GM23338 (cell line): Measurements from ENCODE around the gene MICAL2.

ENCODE experiments used
- CREB1 ChIP-seq: fragments of 250-450 bp; sonication (Bioruptor Pico); IDR thresholded peaks from 2 replicates; pipeline ENCODE4 v1.5.0; 2020; ENCODE audit warnings: low read depth, mild to moderate bottlenecking, moderate library complexity
- EZH2 ChIP-seq: fragments of 200-600 bp; sonication (generic); IDR thresholded peaks from one replicate; pipeline ENCODE4 v1.8.0; 2017; ENCODE audit warnings: antibody characterized with exemption, mild to moderate bottlenecking, low read depth; ENCODE audit not compliant: unreplicated experiment
- EZH2phosphoT487 ChIP-seq: fragments of 200-600 bp; sonication (generic); IDR thresholded peaks from one replicate; pipeline ENCODE4 v1.8.1; 2018; ENCODE audit warnings: antibody characterized with exemption; ENCODE audit not compliant: unreplicated experiment
- POLR2AphosphoS5 ChIP-seq: IDR thresholded peaks from 2 replicates; pipeline ENCODE4 v1.6.1; 2016; ENCODE audit warnings: antibody characterized with exemption, low read depth
- TF ChIP-seq, protein P1 (sequence below), 2 experiments: fragments of 200-600 bp in 1 of 2; sonication (generic) in 1 of 2; conservative IDR thresholded peaks; 2 replicates each; pipeline versions ENCODE4 v1.5.1 to v1.6.1; 2016 to 2017; ENCODE audit warnings: antibody characterized with exemption in 2 of 2, low read depth in 2 of 2, mild to moderate bottlenecking in 2 of 2, moderate library complexity in 1 of 2
- TF ChIP-seq, protein P2 (sequence below): IDR thresholded peaks from one replicate; pipeline ENCODE4 v1.6.1; 2018; ENCODE audit warnings: antibody characterized with exemption; ENCODE audit not compliant: unreplicated experiment

DNA sequence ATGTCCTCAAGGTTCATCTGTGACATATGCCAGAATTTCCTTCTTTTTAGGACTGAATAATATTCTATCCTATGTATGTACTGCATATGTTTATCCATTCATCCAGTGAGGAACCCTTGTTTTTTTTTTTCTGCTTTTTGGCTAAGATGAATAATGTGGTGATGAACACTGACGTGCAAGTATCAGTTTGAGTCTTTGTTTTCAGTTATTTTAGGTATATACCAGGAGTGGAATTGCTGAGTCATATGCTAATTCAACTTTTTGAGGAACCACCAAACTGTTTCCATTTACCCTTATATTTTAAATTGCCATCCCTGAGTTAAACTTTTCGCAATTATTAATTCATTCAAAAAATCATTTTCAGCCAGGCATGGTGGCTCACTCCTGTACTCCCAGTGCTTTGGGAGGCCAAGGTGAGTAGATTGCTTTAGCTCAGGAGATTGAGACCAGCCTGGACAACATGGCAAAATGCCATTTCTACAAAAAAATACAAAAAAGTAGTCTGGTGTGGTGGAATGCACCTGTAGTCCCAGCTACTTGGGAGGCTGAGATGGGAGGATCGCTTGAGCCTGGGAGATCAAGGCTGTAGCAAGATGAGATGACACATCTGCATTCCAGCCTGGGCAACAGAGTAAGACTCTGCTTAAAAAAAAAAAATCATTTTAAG is 64.2 kb downstream of the MICAL2 start:
- TF ChIP-seq, protein P1, sequence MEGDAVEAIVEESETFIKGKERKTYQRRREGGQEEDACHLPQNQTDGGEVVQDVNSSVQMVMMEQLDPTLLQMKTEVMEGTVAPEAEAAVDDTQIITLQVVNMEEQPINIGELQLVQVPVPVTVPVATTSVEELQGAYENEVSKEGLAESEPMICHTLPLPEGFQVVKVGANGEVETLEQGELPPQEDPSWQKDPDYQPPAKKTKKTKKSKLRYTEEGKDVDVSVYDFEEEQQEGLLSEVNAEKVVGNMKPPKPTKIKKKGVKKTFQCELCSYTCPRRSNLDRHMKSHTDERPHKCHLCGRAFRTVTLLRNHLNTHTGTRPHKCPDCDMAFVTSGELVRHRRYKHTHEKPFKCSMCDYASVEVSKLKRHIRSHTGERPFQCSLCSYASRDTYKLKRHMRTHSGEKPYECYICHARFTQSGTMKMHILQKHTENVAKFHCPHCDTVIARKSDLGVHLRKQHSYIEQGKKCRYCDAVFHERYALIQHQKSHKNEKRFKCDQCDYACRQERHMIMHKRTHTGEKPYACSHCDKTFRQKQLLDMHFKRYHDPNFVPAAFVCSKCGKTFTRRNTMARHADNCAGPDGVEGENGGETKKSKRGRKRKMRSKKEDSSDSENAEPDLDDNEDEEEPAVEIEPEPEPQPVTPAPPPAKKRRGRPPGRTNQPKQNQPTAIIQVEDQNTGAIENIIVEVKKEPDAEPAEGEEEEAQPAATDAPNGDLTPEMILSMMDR (conservative IDR thresholded peaks at IDR 0.05; ENCODE audit: low read depth in 2 of 2), result no peak
- TF ChIP-seq EZH2phosphoT487, result no peak
- no peak for TF ChIP-seq EZH2
- no peak for TF ChIP-seq POLR2AphosphoS5
- TF ChIP-seq, protein P2, sequence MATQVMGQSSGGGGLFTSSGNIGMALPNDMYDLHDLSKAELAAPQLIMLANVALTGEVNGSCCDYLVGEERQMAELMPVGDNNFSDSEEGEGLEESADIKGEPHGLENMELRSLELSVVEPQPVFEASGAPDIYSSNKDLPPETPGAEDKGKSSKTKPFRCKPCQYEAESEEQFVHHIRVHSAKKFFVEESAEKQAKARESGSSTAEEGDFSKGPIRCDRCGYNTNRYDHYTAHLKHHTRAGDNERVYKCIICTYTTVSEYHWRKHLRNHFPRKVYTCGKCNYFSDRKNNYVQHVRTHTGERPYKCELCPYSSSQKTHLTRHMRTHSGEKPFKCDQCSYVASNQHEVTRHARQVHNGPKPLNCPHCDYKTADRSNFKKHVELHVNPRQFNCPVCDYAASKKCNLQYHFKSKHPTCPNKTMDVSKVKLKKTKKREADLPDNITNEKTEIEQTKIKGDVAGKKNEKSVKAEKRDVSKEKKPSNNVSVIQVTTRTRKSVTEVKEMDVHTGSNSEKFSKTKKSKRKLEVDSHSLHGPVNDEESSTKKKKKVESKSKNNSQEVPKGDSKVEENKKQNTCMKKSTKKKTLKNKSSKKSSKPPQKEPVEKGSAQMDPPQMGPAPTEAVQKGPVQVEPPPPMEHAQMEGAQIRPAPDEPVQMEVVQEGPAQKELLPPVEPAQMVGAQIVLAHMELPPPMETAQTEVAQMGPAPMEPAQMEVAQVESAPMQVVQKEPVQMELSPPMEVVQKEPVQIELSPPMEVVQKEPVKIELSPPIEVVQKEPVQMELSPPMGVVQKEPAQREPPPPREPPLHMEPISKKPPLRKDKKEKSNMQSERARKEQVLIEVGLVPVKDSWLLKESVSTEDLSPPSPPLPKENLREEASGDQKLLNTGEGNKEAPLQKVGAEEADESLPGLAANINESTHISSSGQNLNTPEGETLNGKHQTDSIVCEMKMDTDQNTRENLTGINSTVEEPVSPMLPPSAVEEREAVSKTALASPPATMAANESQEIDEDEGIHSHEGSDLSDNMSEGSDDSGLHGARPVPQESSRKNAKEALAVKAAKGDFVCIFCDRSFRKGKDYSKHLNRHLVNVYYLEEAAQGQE, result no peak
- no peak for TF ChIP-seq CREB1
